ENCODE data around the gene SFTPB.

The SFTPB gene

DNA sequence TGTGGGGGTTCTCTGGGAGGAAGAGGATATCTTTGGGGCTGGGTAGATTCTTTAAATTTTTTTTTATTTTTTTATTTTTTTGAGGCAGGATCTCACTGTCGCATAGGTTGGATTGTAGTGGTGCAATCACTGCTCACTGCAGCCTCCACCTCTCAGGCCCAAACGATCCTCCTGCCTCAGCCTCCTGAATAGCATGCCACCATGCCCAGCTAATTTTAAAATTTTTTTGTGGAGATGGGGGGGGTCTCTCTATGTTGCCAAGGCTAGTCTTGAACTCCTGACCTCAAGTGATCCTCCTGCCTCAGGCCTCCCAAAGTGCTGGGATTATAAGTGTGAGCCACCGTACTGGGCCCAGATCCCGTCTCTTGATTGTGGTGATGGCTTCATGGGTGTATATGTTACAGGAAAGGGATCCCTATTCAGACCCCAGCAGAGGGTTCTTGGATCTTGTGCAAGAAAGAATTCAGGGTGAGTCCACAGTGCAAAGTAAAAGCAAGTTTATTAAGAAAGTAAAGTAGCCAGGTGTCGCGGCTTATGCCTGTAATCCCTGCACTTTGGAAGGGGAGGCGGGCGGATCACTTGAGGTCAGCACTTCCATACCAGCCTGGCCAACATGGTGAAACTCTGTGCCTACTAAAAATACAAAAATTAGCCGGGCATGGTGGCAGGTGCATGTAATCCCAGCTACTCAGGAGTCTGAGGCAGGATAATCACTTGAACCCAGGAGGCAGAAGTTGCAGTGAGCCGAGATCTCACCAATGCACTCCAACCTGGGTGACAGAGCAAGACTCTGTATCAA, 54.1 kb downstream of the SFTPB start:
- TF ChIP-seq POLR2A (IDR thresholded peaks at IDR 0.05; ENCODE audit: low read length) (no peak), GATA1 (IDR thresholded peaks at IDR 0.05; ENCODE audit: low read depth, low read length) (no peak)
- no peak for DNase-seq

DNA sequence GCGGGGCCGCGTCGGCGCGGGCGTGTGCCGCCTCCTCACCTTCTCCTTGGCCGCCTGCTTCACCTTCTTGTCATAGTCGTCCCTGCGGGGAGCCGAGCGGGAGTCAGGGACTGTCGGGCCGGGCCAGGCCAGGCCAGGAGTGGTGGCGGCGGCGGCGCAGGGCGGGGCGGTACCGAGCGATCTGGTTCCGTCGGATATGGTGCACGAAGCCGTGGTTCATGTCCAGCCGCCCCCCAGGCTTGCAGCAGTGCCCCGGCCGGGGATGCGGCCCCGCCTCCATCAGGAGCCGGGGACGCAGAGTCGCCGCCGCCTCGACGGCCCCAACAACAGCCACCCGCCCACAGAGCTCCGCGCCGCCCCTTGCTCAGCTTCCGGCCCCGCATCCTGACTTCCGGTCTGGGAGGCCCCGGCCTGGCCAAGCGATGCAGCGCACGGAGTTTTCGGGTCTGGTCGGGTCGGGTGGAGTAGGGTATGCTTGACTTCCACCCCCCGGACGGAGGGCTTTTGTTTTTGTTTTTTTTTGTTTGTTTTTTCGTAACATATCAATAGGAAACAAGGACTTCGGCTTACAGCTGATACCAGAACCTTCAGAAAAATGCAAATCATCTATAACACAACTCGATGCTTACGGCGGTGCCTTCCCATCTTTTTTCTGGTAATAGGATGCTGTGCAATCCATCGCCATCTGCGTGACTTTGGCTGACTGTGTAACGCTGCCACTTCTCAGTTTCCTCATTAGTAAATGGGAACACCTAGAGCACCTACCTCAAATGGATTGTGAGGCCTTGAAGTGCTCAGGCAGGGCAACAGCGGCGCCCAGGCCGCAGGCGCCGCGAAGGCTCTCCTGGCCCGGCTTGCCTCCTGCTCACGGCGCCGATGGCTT, 56.1 kb downstream of the SFTPB start, which contains the start of gene C2orf68:
C2orf68 (minus strand) TSS at position 362 of the 883 bp plus-strand sequence; CDS start at position 280, 82 bp downstream.
- peak; percentile 93 for DNase-seq
- TF ChIP-seq POLR2A (IDR thresholded peaks at IDR 0.05; ENCODE audit: low read length) (peak; percentile 81), GATA1 (IDR thresholded peaks at IDR 0.05; ENCODE audit: low read depth, low read length) (no peak)

DNA sequence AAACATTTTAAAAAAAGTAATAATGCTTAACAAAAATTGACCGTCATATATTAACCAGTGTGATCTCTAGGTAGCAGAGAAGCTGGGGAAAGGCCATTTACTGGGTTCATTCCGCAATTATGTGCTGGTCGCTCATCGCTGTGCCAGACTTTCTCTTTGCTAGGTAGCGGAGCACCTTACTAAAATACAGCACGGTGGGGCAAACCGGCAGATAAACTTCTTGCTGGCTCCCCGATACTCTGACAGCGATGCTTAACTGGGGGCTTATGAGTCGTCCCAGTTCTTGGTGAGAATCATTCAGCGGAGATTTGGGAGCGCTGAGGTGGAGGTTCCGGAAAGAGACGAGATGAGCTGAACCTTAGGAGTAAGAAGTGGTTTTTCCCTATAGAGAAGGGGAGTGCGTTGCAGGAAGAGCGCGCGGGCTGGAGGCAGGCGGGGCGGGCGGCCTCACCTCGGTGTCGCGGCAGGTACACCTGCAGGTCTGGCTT, 56.7 kb downstream of the SFTPB start:
- no peak for TF ChIP-seq POLR2A (IDR thresholded peaks at IDR 0.05; ENCODE audit: low read length)
- no peak for TF ChIP-seq GATA1 (IDR thresholded peaks at IDR 0.05; ENCODE audit: low read depth, low read length)
- peak in 1 of 2 experiments; percentile 46 for DNase-seq
